ENCODE data around the gene SPATS2L.

The SPATS2L gene

GRCh38 chr2:200274116-200275075, 32.1 kb upstream of the SPATS2L start:
- no peak for DNase-seq (ENCODE audit: low read depth)
- H3K4me3 ChIP-seq (ENCODE audit: control insufficient read depth, low read depth, low read length): no peak overlapping the region
- TF ChIP-seq CTCF (IDR thresholded peaks at IDR 0.05; ENCODE audit: control insufficient read depth, insufficient read depth, low read depth, low read length, missing control alignments): no peak

GRCh38 chr2:200275295-200276013, 31.0 kb upstream of the SPATS2L start:
- DNase-seq (ENCODE audit: low read depth): no peak
- TF ChIP-seq CTCF (IDR thresholded peaks at IDR 0.05; ENCODE audit: control insufficient read depth, insufficient read depth, low read depth, low read length, missing control alignments): no peak

GRCh38 chr2:200276472-200276871, 30.0 kb upstream of the SPATS2L start:
- no peak for DNase-seq (ENCODE audit: low read depth)
- no peak for TF ChIP-seq CTCF (IDR thresholded peaks at IDR 0.05; ENCODE audit: control insufficient read depth, insufficient read depth, low read depth, low read length, missing control alignments)
- no peak overlapping the region for H3K4me3 ChIP-seq (ENCODE audit: control insufficient read depth, low read depth, low read length)

More at GRCh38 chr2:200275295-200276013, 31.0 kb upstream of the SPATS2L start:
- H3K4me3 ChIP-seq (ENCODE audit: control insufficient read depth, low read depth, low read length): no peak overlapping the region

- DNase-seq (ENCODE audit: low read depth): no peak
- TF ChIP-seq CTCF (IDR thresholded peaks at IDR 0.05; ENCODE audit: control insufficient read depth, insufficient read depth, low read depth, low read length, missing control alignments): no peak
- no peak overlapping the region for H3K4me3 ChIP-seq (ENCODE audit: control insufficient read depth, low read depth, low read length)
These were observed 27.7 kb upstream of the SPATS2L start for GRCh38 chr2:200278694-200279316.

- TF ChIP-seq CTCF (IDR thresholded peaks at IDR 0.05; ENCODE audit: control insufficient read depth, insufficient read depth, low read depth, low read length, missing control alignments): no peak
- H3K4me3 ChIP-seq (ENCODE audit: control insufficient read depth, low read depth, low read length): no peak overlapping the region
- no peak for DNase-seq (ENCODE audit: low read depth)
These were observed 26.6 kb upstream of the SPATS2L start for GRCh38 chr2:200279857-200280256.

GRCh38 chr2:200286578-200286977, 19.9 kb upstream of the SPATS2L start:
- no peak for DNase-seq (ENCODE audit: low read depth)
- H3K4me3 ChIP-seq (ENCODE audit: control insufficient read depth, low read depth, low read length): no peak overlapping the region
- no peak for TF ChIP-seq CTCF (IDR thresholded peaks at IDR 0.05; ENCODE audit: control insufficient read depth, insufficient read depth, low read depth, low read length, missing control alignments)
